K562 (cell line): ENCODE measurements around the gene ZSWIM6. TPM values are rescaled to one million over a fixed set of nuclear protein-coding genes. Genes with fewer than 3 reads are reported as not detected.

Experiments used
- E2F6 ChIP-seq, 2 experiments: IDR thresholded peaks; 2 replicates each; pipeline ENCODE4 v1.6.1; 2011; ENCODE audit warnings: borderline replicate concordance in 1 of 2, control low read depth in 1 of 2, low read depth in 1 of 2, low read length in 1 of 2, mild to moderate bottlenecking in 1 of 2, mixed read lengths in 1 of 2, moderate library complexity in 1 of 2; ENCODE audit not compliant: insufficient read depth in 1 of 2, insufficient read length in 1 of 2, poor library complexity in 1 of 2, severe bottlenecking in 1 of 2; ENCODE audit errors: extremely low read depth in 1 of 2
- FOXM1 ChIP-seq, 2 experiments: fragments of 450-650 bp in 1 of 2; sonication (generic) in 1 of 2; formaldehyde crosslinking in 1 of 2; IDR thresholded peaks; 2 replicates each; pipeline versions ENCODE4 v1.6.1 to v1.9.0; 2017 to 2022; ENCODE audit warnings: low read depth in 2 of 2, mild to moderate bottlenecking in 2 of 2, missing genetic modification reagents in 1 of 2, moderate library complexity in 1 of 2
- GABPB1 ChIP-seq: sonication (generic); formaldehyde crosslinking; IDR thresholded peaks from 2 replicates; pipeline ENCODE4 v1.8.0; 2022; ENCODE audit warnings: mild to moderate bottlenecking, missing genetic modification reagents
- HDGF ChIP-seq: fragments of 450-650 bp; IDR thresholded peaks from 2 replicates; pipeline ENCODE4 v1.6.1; 2016
- KAT7 ChIP-seq: sonication (generic); formaldehyde crosslinking; IDR thresholded peaks from 2 replicates; pipeline ENCODE4 v1.8.0; 2022; ENCODE audit warnings: missing genetic modification reagents, mild to moderate bottlenecking, borderline replicate concordance
- NFATC3 ChIP-seq: fragments of 450-650 bp; IDR thresholded peaks from 2 replicates; pipeline ENCODE4 v1.6.1; 2017; ENCODE audit warnings: mild to moderate bottlenecking
- TAL1 ChIP-seq: fragments of 450-650 bp; IDR thresholded peaks from 2 replicates; pipeline ENCODE4 v1.6.1; 2016; ENCODE audit warnings: mild to moderate bottlenecking
- ZBTB7A ChIP-seq: IDR thresholded peaks from 2 replicates; pipeline ENCODE4 v1.6.1; 2011; ENCODE audit warnings: low read depth, mild to moderate bottlenecking, low read length, moderate library complexity, borderline replicate concordance; ENCODE audit not compliant: control insufficient read depth
- polyA plus RNA-seq, 8 experiments: library from polyadenylated mRNA; depleted of rRNA in 4 of 8; stranded (reverse) in 5 of 8; unstranded in 3 of 8; fragments of >200 nt; fragmentation: Nextera tagmentation in 2 of 8; fragmentation: Illumina TruSeq in 1 of 8; extraction: Ambion mirVana in 2 of 8; extraction: Trizol in 1 of 8; gene quantifications; 2 replicates each; pipeline versions ENCODE4 v1.2.1 to v1.2.3, GENCODE V29; 2011 to 2014; ENCODE audit warnings: inconsistent platforms in 1 of 8, missing spikeins in 1 of 8
- total RNA-seq, 7 experiments: library from RNA; depleted of rRNA in 6 of 7; stranded (reverse); fragments of >200 nt in 6 of 7; fragmentation: Illumina TruSeq in 2 of 7; extraction: Trizol in 2 of 7; gene quantifications; 2 replicates each; pipeline versions ENCODE4 v1.2.1 to v1.2.3, GENCODE V29; 2011 to 2021; ENCODE audit warnings: low replicate concordance in 1 of 7
- TF ChIP-seq, protein P1 (sequence below), 2 experiments: fragments of 250-450 bp in 1 of 2; fragments of 450-650 bp in 1 of 2; sonication (Bioruptor Pico) in 1 of 2; IDR thresholded peaks; 2 replicates each; pipeline versions ENCODE4 v1.6.1 to v1.8.0; 2016 to 2021; ENCODE audit warnings: mild to moderate bottlenecking in 2 of 2, moderate library complexity in 2 of 2, missing compliant biosample characterization in 1 of 2, missing genetic modification characterization in 1 of 2

The ZSWIM6 gene
- total and polyA plus RNA-seq, 9 of the 15 experiments (the other 6 are each of a cell fraction or from before 2014, with no cell fraction given): 0.81 to 3.2 (median 2.0) TPM

DNA sequence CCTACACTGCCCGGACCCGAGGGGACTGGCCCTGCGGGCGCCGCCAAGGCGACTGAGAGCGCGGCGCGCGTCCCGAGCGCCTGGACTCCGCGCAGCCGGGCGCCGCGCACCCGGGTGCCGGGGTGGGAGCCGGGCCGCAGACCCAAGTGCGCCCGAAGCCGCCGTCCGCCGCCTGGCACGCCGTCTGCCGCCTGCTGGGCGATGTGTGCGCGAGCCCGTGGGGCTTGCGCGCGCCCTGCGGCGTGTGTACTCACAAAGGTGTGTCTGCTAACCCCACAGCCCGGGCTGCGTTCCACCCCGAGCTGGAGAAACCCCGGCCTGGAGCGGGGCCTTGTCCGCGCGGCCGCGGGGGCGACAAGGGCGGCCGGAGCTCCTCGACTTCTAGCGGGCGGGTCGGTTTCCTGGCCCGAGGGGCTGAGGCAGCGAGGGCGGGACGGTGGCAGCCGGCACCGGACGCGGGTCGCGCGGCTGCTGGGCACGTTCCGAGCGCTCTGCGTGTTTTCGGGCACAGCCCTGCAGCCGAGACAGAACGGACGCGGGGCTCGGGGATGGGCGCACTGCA lies 1.1 kb upstream of the ZSWIM6 start (continued):
- TF ChIP-seq E2F6 (IDR thresholded peaks at IDR 0.05; ENCODE audit: borderline replicate concordance in 1 of 2, extremely low read depth in 1 of 2, insufficient read depth in 1 of 2, insufficient read length in 1 of 2, low read depth in 1 of 2, low read length in 1 of 2, poor library complexity in 1 of 2, severe bottlenecking in 1 of 2) (peak in 1 of 2 experiments; percentile 6), GABPB1 (0 out of 2 replicates have a peak, but pooled peaks have one; percentile 19), NFATC3 (no peak), KAT7 (0 out of 2 replicates have a peak, but pooled peaks have one; percentile 16), FOXM1 (IDR thresholded peaks at IDR 0.05; ENCODE audit: low read depth) (no peak), FOXM1 (CRISPR knock-in tag; IDR thresholded peaks at IDR 0.05; ENCODE audit: low read depth) (0 out of 2 replicates have a peak, but pooled peaks have one; percentile 39), ZBTB7A (peak; percentile 8; the same call in 1 of the 2 replicates), HDGF (no peak), TAL1 (no peak)
- TF ChIP-seq, protein P1, sequence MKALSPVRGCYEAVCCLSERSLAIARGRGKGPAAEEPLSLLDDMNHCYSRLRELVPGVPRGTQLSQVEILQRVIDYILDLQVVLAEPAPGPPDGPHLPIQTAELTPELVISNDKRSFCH (CRISPR knock-in tag; IDR thresholded peaks at IDR 0.05): no peak
- TF ChIP-seq, protein P1 (tag; IDR thresholded peaks at IDR 0.05): 0 out of 2 replicates have a peak, but pooled peaks have one; percentile 18
- TF ChIP-seq, all 486 proteins: peak for 11
